Measurements from ENCODE around the gene FOXP1.

DNA sequence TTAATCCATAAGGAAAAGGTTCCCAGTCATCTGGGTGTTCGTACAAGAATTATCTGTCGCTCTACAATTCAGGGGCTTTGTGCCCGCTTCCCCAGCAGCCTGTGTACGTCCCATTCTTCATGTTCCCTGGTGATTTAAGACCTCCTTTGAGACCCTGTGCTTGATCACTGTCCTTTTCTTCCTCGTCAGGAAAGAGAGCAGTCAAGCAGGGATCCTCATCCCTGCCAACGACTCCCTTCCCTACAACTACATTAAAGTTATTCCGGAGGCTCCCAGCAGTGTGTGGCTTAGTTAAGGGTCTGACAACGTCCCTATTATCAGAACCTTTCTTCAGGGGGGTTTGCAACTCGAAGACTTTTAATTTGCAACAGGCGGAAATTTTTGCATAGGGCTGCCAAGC, 175.7 kb downstream of the FOXP1 start:
- TF ChIP-seq, protein P1, sequence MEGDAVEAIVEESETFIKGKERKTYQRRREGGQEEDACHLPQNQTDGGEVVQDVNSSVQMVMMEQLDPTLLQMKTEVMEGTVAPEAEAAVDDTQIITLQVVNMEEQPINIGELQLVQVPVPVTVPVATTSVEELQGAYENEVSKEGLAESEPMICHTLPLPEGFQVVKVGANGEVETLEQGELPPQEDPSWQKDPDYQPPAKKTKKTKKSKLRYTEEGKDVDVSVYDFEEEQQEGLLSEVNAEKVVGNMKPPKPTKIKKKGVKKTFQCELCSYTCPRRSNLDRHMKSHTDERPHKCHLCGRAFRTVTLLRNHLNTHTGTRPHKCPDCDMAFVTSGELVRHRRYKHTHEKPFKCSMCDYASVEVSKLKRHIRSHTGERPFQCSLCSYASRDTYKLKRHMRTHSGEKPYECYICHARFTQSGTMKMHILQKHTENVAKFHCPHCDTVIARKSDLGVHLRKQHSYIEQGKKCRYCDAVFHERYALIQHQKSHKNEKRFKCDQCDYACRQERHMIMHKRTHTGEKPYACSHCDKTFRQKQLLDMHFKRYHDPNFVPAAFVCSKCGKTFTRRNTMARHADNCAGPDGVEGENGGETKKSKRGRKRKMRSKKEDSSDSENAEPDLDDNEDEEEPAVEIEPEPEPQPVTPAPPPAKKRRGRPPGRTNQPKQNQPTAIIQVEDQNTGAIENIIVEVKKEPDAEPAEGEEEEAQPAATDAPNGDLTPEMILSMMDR (IDR thresholded peaks at IDR 0.05), result no peak
- TF ChIP-seq EZH2 (IDR thresholded peaks at IDR 0.05) (no peak), EZH2phosphoT487 (IDR thresholded peaks at IDR 0.05) (no peak)

All from neural progenitor cell (in vitro differentiated cells).